SK-N-MC (cell line): ENCODE results near the gene SLC16A5.

Experiments
- DNase-seq: peaks from one replicate; pipeline ENCODE4 v3.0.0-alpha.2; 2011; ENCODE audit warnings: low read depth, low spot score
- H3K27ac ChIP-seq: fragments of 200-600 bp; sonication (generic); 2 replicates; pipeline ENCODE4 v1.5.1; 2016; ENCODE audit warnings: mixed run types
- H3K36me3 ChIP-seq: fragments of 200-600 bp; sonication (generic); 2 replicates; pipeline ENCODE4 v1.6.1; 2017; ENCODE audit warnings: antibody characterized with exemption, low read length, mixed read lengths; ENCODE audit not compliant: insufficient read depth
- H3K4me3 ChIP-seq: fragments of 200-600 bp; sonication (generic); 2 replicates; pipeline ENCODE4 v1.5.1; 2016
- H3K9ac ChIP-seq: fragments of 200-600 bp; sonication (generic); 2 replicates; pipeline ENCODE4 v1.8.0; 2017; ENCODE audit warnings: mixed run types, mixed read lengths; ENCODE audit not compliant: insufficient read length
- H3K9me3 ChIP-seq: fragments of 200-600 bp; sonication (generic); 2 replicates; pipeline ENCODE4 v1.6.1; 2017; ENCODE audit warnings: low read depth, mild to moderate bottlenecking, antibody characterized with exemption, low read length, moderate library complexity, mixed read lengths
- EZH2 ChIP-seq: fragments of 200-600 bp; sonication (generic); IDR thresholded peaks from one replicate; pipeline ENCODE4 v1.6.1; 2017; ENCODE audit warnings: antibody characterized with exemption
- FOXP2 ChIP-seq: optimal IDR thresholded peaks from 2 replicates; pipeline ENCODE3; 2011; ENCODE audit warnings: mild to moderate bottlenecking, moderate library complexity; ENCODE audit not compliant: insufficient read depth; ENCODE audit errors: extremely low read length, control extremely low read depth
- POLR2AphosphoS5 ChIP-seq: IDR thresholded peaks from 2 replicates; pipeline ENCODE4 v1.6.1; 2012; ENCODE audit warnings: mild to moderate bottlenecking, low read depth, low read length, borderline replicate concordance

Gene SLC16A5

GRCh38 chr17:75087182-75087557, 584 bp upstream of the SLC16A5 start:
- H3K4me3 ChIP-seq, result peak overlapping the region; percentile 79
- DNase-seq, result no peak
- H3K27ac ChIP-seq, result peak overlapping the region; percentile 26; the same call in 1 of the 2 replicates
- H3K9ac ChIP-seq, result peak overlapping the region; percentile 66
- TF ChIP-seq POLR2AphosphoS5 (no peak), FOXP2 (no peak), EZH2 (no peak)
- no peaks in the 10 kb centered on the region for H3K36me3 ChIP-seq
- H3K9me3 ChIP-seq, result no peaks in the 10 kb centered on the region

GRCh38 chr17:75088465-75089417, 987 bp downstream of the SLC16A5 start:
- no peak overlapping the region for H3K27ac ChIP-seq
- no peaks in the 10 kb centered on the region for H3K36me3 ChIP-seq
- no peaks in the 10 kb centered on the region for H3K9me3 ChIP-seq
- H3K4me3 ChIP-seq, result no peak overlapping the region
- TF ChIP-seq POLR2AphosphoS5 (no peak), FOXP2 (no peak), EZH2 (no peak)
- DNase-seq, result no peak
- no peak overlapping the region for H3K9ac ChIP-seq

GRCh38 chr17:75090871-75091854, 3.4 kb downstream of the SLC16A5 start:
- no peaks in the 10 kb centered on the region for H3K36me3 ChIP-seq
- peak overlapping the region; percentile 26 for H3K9ac ChIP-seq
- DNase-seq, result no peak
- no peak overlapping the region for H3K4me3 ChIP-seq
- peak overlapping the region; percentile 69 for H3K27ac ChIP-seq
- no peak for TF ChIP-seq POLR2AphosphoS5
- no peak for TF ChIP-seq FOXP2
- no peak for TF ChIP-seq EZH2
- H3K9me3 ChIP-seq, result no peaks in the 10 kb centered on the region

- Histone ChIP-seq H3K27ac (peak overlapping the region; percentile 86), H3K9ac (no peak overlapping the region), H3K9me3 (no peaks in the 10 kb centered on the region), H3K4me3 (no peak overlapping the region), H3K36me3 (no peaks in the 10 kb centered on the region)
- no peak for TF ChIP-seq EZH2
- TF ChIP-seq POLR2AphosphoS5, result no peak
- TF ChIP-seq FOXP2, result no peak
- no peak for DNase-seq
Measured at GRCh38 chr17:75091855-75092327, 4.1 kb downstream of the SLC16A5 start.

- Histone ChIP-seq H3K9me3 (no peaks in the 10 kb centered on the region), H3K27ac (peak overlapping the region; percentile 86; the same call in 1 of the 2 replicates), H3K36me3 (no peaks in the 10 kb centered on the region), H3K4me3 (no peak overlapping the region), H3K9ac (peak overlapping the region; percentile 23)
- no peak for TF ChIP-seq EZH2
- no peak for TF ChIP-seq FOXP2
- TF ChIP-seq POLR2AphosphoS5, result no peak
- DNase-seq, result no peak
Measured at GRCh38 chr17:75093548-75094158, 5.9 kb downstream of the SLC16A5 start.

- DNase-seq, result no peak
- Histone ChIP-seq H3K27ac (no peak overlapping the region), H3K36me3 (no peaks in the 10 kb centered on the region), H3K9ac (no peak overlapping the region), H3K4me3 (no peak overlapping the region), H3K9me3 (no peaks in the 10 kb centered on the region)
- no peak for TF ChIP-seq FOXP2
- no peak for TF ChIP-seq EZH2
- TF ChIP-seq POLR2AphosphoS5, result no peak
Measured at GRCh38 chr17:75094871-75095399, 7.2 kb downstream of the SLC16A5 start.

GRCh38 chr17:75096082-75096625, 8.4 kb downstream of the SLC16A5 start:
- no peak overlapping the region for H3K4me3 ChIP-seq
- DNase-seq, result no peak
- TF ChIP-seq EZH2, result no peak
- no peak for TF ChIP-seq POLR2AphosphoS5
- TF ChIP-seq FOXP2, result no peak
- H3K27ac ChIP-seq, result no peak overlapping the region
- no peak overlapping the region for H3K9ac ChIP-seq
- no peaks in the 10 kb centered on the region for H3K36me3 ChIP-seq
- no peaks in the 10 kb centered on the region for H3K9me3 ChIP-seq
